ENCODE data around the gene STAU1. TPM values are rescaled to one million over a fixed set of nuclear protein-coding genes. Genes with fewer than 3 reads are reported as not detected.

The STAU1 gene
- polyA plus RNA-seq, 1 donor (not counting 4 experiments of a cell fraction or from before 2014, with no cell fraction given) = 55.3 TPM

DNA sequence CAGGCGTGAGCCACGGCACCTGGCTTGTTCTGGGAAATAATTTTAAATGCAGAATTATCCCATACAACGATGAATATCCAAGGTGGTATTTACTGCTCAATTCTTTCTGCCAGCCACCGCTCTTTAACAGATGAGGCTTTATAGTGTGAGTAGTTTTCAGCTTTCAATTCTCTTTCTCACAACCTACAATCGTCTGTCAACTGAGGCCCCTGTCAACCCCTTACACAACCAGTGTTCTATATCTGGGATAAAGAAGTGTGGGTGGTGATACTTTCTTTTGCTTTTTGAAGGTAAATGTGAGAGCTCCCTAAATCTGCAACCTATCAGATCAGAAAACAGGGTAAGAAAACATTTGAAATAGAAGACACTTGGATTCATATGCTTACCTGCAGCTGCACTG lies 22.5 kb downstream of the STAU1 start:
- DNase-seq (ENCODE audit: low read depth, low spot score) (no peak), FAIRE-seq (no peak)
- H3K27ac ChIP-seq (ENCODE audit: control insufficient read depth, insufficient read depth, low read length) = no peak overlapping the region
- H2AFZ ChIP-seq (ENCODE audit: control insufficient read depth, low read length) = no peak overlapping the region
- peaks cover 12% of the 10 kb centered on the region for H3K4me1 ChIP-seq (ENCODE audit: control insufficient read depth, extremely low read depth, insufficient read depth, low read length)
- H3K36me3 ChIP-seq (ENCODE audit: control insufficient read depth in 2 of 2, extremely low read depth in 1 of 2, insufficient read depth in 2 of 2, low read length in 2 of 2) = peaks cover 3 to 7% of the 10 kb centered on the region in 2 experiments
- H3K4me2 ChIP-seq (ENCODE audit: control insufficient read depth, extremely low read depth, insufficient read depth, low read depth, low read length) = no peak overlapping the region
- H3K9ac ChIP-seq (ENCODE audit: control insufficient read depth, extremely low read depth, insufficient read depth, low read length) = no peak overlapping the region
- H4K20me1 ChIP-seq (ENCODE audit: control insufficient read depth, extremely low read depth, insufficient read depth, low read length) = peaks cover 2% of the 10 kb centered on the region
- dilution Hi-C loops (cut with MboI; ENCODE audit: extremely low pct_ligation_motif_present, low sequenced_read_pairs) = no loop called here
- H3K9me3 ChIP-seq (ENCODE audit: control insufficient read depth, low read depth, low read length) = no peaks in the 10 kb centered on the region
- TF ChIP-seq, protein P1, sequence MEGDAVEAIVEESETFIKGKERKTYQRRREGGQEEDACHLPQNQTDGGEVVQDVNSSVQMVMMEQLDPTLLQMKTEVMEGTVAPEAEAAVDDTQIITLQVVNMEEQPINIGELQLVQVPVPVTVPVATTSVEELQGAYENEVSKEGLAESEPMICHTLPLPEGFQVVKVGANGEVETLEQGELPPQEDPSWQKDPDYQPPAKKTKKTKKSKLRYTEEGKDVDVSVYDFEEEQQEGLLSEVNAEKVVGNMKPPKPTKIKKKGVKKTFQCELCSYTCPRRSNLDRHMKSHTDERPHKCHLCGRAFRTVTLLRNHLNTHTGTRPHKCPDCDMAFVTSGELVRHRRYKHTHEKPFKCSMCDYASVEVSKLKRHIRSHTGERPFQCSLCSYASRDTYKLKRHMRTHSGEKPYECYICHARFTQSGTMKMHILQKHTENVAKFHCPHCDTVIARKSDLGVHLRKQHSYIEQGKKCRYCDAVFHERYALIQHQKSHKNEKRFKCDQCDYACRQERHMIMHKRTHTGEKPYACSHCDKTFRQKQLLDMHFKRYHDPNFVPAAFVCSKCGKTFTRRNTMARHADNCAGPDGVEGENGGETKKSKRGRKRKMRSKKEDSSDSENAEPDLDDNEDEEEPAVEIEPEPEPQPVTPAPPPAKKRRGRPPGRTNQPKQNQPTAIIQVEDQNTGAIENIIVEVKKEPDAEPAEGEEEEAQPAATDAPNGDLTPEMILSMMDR (optimal IDR thresholded peaks at IDR 0.05 in 1 of 3, IDR thresholded peaks at IDR 0.05 in 1 of 3, conservative IDR thresholded peaks at IDR 0.05 in 1 of 3; ENCODE audit: extremely low read depth in 1 of 3, insufficient read depth in 2 of 3, low read length in 3 of 3) = no peak
- no peak for TF ChIP-seq EZH2 (IDR thresholded peaks at IDR 0.05; ENCODE audit: low read length)
- no peak overlapping the region for H3K4me3 ChIP-seq (ENCODE audit: control insufficient read depth in 2 of 3, extremely low read depth in 1 of 3, insufficient read depth in 2 of 3, low read depth in 1 of 3, low read length in 3 of 3)
- peaks cover 59% of the 10 kb centered on the region for H3K79me2 ChIP-seq (ENCODE audit: control insufficient read depth, insufficient read depth, low read length)
- no peaks in the 10 kb centered on the region for H3K27me3 ChIP-seq (ENCODE audit: control insufficient read depth, extremely low read depth, insufficient read depth, low read length)
- H3K9me1 ChIP-seq (ENCODE audit: control insufficient read depth, extremely low read depth, insufficient read depth, low read length) = no peaks in the 10 kb centered on the region

DNA sequence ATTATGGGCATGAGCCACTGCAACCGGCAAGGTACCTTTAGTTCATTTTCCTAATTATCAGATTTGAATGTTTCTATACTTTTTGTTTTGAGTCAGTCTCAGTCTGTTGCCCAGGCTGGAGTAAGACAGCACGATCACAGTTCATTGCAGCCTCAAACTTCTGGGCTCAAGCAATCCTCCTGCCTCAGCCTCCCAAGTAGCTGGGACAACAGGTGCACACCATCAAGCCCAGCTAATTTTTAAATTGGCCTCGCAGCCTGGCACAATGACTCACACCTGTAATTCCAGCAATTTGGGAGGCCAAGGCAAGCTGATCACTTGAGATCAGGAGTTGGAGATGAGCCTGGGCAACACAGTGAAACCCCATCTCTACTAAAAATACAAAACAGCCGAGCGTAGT lies 24.4 kb downstream of the STAU1 start:
- no peaks in the 10 kb centered on the region for H3K9me1 ChIP-seq (ENCODE audit: control insufficient read depth, extremely low read depth, insufficient read depth, low read length)
- H3K36me3 ChIP-seq (ENCODE audit: control insufficient read depth in 2 of 2, extremely low read depth in 1 of 2, insufficient read depth in 2 of 2, low read length in 2 of 2) = peaks cover 3 to 4% of the 10 kb centered on the region in 2 experiments
- H3K9me3 ChIP-seq (ENCODE audit: control insufficient read depth, low read depth, low read length) = no peaks in the 10 kb centered on the region
- no peak overlapping the region for H2AFZ ChIP-seq (ENCODE audit: control insufficient read depth, low read length)
- no peak overlapping the region for H3K4me2 ChIP-seq (ENCODE audit: control insufficient read depth, extremely low read depth, insufficient read depth, low read depth, low read length)
- FAIRE-seq (no peak), DNase-seq (ENCODE audit: low read depth, low spot score) (no peak)
- no peak for TF ChIP-seq EZH2 (IDR thresholded peaks at IDR 0.05; ENCODE audit: low read length)
- TF ChIP-seq, protein P1 (optimal IDR thresholded peaks at IDR 0.05 in 1 of 3, IDR thresholded peaks at IDR 0.05 in 1 of 3, conservative IDR thresholded peaks at IDR 0.05 in 1 of 3; ENCODE audit: extremely low read depth in 1 of 3, insufficient read depth in 2 of 3, low read length in 3 of 3) = no peak
- H3K4me3 ChIP-seq (ENCODE audit: control insufficient read depth in 2 of 3, extremely low read depth in 1 of 3, insufficient read depth in 2 of 3, low read depth in 1 of 3, low read length in 3 of 3) = no peak overlapping the region
- H4K20me1 ChIP-seq (ENCODE audit: control insufficient read depth, extremely low read depth, insufficient read depth, low read length) = peaks cover 2% of the 10 kb centered on the region
- H3K4me1 ChIP-seq (ENCODE audit: control insufficient read depth, extremely low read depth, insufficient read depth, low read length) = peaks cover 12% of the 10 kb centered on the region
- peaks cover 56% of the 10 kb centered on the region for H3K79me2 ChIP-seq (ENCODE audit: control insufficient read depth, insufficient read depth, low read length)
- H3K27me3 ChIP-seq (ENCODE audit: control insufficient read depth, extremely low read depth, insufficient read depth, low read length) = no peaks in the 10 kb centered on the region
- dilution Hi-C loops (cut with MboI; ENCODE audit: extremely low pct_ligation_motif_present, low sequenced_read_pairs) = no loop called here
- no peak overlapping the region for H3K9ac ChIP-seq (ENCODE audit: control insufficient read depth, extremely low read depth, insufficient read depth, low read length)
- no peak overlapping the region for H3K27ac ChIP-seq (ENCODE audit: control insufficient read depth, insufficient read depth, low read length)
